GM21786 (cell line): ENCODE measurements around the gene H2AZ1.

ENCODE experiments used
- ATAC-seq: cut with Tn5 transposase; IDR thresholded peaks from one replicate; pipeline ENCODE4 v1.9.1; 2021; ENCODE audit not compliant: unreplicated experiment

Gene H2AZ1

GRCh38 chr4:99946356-99947189, 3.5 kb downstream of the H2AZ1 start, which contains the start of gene DNAJB14:
Gene DNAJB14 (minus strand): TSS chr4:99946618. CDS start chr4:99946571, 47 bp downstream.
- ATAC-seq, result peak; percentile 35

- ATAC-seq, result no peak
Measured at GRCh38 chr4:99945718-99946355, 4.2 kb downstream of the H2AZ1 start.

DNA sequence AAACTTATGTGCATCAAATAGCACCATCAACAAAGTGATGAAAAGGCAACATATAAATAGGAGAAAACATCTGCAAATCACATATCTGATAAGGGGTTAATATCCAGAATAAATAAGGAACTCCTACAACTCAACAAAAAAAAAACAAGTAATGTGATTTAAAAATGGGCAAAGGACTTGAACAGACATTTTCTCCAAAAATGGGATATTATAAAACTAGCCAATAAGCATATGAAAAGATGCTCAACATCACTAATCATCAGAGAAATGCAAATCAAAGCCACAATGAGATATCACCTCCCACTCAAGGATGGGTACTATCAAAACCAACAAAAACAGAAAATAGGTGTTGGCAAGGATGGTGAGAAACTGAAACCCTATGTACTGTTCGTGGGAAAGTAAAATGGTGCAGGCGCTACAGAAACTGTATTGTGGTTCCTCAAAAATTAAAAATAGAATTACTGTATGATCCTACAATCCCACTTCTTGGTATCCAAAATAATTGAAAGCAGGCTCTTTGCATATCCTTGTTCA, 6.1 kb downstream of the H2AZ1 start:
- ATAC-seq, result peak; percentile 13

- no peak for ATAC-seq
Measured at GRCh38 chr4:99938243-99938753, 11.8 kb downstream of the H2AZ1 start.

DNA sequence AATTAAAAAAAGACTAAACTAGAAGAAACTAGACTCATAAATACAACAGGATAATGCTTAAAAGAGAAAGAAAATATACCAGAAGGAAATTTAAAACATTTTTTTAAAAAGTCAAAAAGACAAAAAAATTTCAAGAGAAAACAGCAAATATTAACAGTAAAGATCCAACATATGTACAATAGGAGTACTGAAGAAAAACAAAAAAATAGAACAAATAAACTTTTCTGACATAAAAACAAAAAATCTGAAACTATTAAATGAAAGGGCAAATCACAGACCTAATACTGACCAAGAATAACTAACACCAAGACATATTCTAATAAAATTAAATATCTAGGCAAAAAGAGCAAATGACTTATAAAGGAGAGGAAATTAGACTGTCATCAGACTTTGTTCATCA, 15.2 kb downstream of the H2AZ1 start:
- no peak for ATAC-seq

DNA sequence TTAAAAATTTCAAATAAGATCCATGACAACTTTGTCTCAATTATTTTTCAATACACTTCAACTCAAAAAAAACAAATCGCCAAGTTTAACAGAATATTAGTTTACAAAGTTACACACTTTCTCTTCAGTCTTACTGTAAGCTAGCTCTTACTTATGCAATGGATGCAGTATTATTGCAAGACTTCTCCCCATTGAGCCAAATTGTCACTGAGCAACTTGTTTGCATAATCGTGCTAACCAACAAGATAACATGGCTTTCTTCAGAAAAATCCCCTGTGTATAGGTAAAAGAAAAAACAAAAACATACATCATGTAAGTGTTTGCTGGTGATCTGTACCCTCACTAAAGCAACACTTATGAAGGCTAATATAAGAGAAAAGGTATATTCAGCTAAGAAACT, 22.5 kb downstream of the H2AZ1 start:
- ATAC-seq, result no peak

DNA sequence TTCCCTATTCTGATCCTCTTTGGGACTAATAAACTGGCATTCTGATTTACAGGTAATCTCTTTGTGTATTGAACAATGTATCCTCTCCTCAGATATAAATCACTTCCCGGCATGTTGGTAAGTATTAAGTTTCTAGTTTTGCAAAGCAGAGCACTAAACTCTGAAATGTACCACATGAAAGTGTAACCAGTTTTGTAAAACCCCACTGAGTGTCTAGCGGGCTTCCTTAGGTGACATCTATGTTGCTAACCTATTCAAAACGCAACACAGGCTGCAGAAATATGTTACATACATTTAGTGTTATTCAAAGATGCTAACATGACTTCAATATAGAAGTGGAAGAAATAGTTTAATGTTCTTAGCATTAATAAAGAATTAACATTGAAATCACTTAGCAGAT, 28.9 kb downstream of the H2AZ1 start:
- ATAC-seq, result no peak

DNA sequence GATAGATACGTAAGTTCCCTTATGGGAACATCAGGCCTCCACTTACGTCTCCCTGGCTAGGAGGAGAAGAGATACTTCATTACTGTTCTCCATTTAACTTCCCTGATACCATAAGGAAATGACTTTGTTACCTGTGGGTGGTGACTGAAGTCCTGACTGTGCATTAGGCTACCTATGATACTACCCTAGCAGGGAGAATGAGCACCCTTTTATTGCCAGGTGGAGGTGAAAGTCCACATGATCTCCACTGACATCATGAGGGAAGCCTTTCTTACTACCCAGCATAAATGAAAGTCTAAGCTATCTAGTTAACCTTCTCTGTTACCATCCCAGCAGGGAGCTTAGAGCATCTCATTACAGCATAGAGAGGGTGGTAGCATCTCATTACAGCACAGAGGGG, 31.4 kb downstream of the H2AZ1 start:
- no peak for ATAC-seq

DNA sequence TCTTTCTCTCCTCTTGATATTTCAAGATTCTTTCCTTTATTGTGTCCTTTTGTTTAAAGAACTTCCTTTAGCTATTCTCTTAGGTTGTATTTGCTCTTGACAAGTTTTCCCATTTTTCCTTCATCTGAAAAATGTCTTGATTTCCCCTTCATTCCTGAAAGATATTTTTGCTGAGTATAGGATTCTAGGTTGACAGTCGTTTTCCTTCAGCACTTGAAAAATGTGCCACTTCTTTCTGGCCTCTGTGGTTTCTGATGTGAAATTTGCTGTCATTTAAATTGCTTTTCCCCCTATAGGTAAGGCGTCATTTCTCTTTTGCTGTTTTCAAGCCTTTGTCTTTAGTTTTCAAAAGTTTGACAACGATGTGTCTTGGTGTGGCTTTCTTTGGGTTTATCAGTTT, 32.5 kb downstream of the H2AZ1 start:
- no peak for ATAC-seq

- ATAC-seq, result no peak
Measured at GRCh38 chr4:99915449-99915848, 34.6 kb downstream of the H2AZ1 start.
